Chondrocyte (in vitro differentiated cells): ENCODE measurements around the gene CLN3. TPM values are rescaled to one million over a fixed set of nuclear protein-coding genes. Genes with fewer than 3 reads are reported as not detected.
A peak's percentile ranks its signal among the peaks of the same experiment; 100 is the strongest.
"Not testable (repeated sequence)": the region's sequence is repeated elsewhere in the genome, so short reads cannot be mapped to it uniquely, and the experiment has no call there.

Source experiments
- DNase-seq: peaks from one replicate; pipeline ENCODE4 v3.0.0; 2021; ENCODE audit warnings: mixed read lengths, low spot score
- H3K27ac Mint-ChIP-seq: one replicate; pipeline ENCODE4 v1.8.0; 2021; ENCODE audit warnings: mild to moderate bottlenecking, moderate library complexity, mixed read lengths; ENCODE audit not compliant: unreplicated experiment
- H3K27me3 Mint-ChIP-seq: 2 replicates; pipeline ENCODE4 v1.8.0; 2021; ENCODE audit warnings: low read depth, mixed read lengths
- H3K36me3 Mint-ChIP-seq: 2 replicates; pipeline ENCODE4 v1.8.0; 2021; ENCODE audit warnings: low read depth, mixed read lengths
- H3K4me1 Mint-ChIP-seq: 2 replicates; pipeline ENCODE4 v1.8.0; 2021; ENCODE audit warnings: low read depth, mild to moderate bottlenecking, mixed read lengths
- H3K4me3 Mint-ChIP-seq: one replicate; pipeline ENCODE4 v1.8.0; 2021; ENCODE audit warnings: mild to moderate bottlenecking, moderate library complexity, mixed read lengths; ENCODE audit not compliant: unreplicated experiment
- H3K9me3 Mint-ChIP-seq: 2 replicates; pipeline ENCODE4 v1.8.0; 2021; ENCODE audit warnings: low read depth, mixed read lengths
- total RNA-seq: library from RNA; stranded (reverse); gene quantifications from 3 replicates; pipeline ENCODE4 v1.2.1, GENCODE V29; 2021

CLN3 gene
- total RNA-seq, 1 donor from 2014 or later, result 31.7 TPM

DNA sequence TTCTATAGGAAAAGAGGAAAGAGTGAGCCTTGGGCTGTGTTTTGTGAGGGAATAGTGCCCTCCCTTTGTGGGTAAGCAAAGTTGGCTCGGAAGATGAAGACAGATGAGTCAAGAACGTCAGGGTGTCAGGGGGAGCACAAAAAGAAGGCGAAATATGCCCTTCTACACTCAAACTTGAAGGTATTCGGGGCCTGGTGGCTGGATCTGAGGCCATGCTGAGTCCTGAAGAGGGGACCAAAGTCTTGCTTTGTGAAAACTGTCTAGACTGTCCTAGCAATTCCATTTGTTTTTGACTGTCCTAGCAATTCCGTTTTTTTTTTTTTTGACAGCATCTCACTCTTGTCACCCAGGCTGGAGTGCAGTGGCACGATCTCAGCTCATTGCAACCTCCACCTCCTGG is 53.0 kb downstream of the CLN3 start:
- not testable (repeated sequence) for H3K4me3 Mint-ChIP-seq, H3K36me3 Mint-ChIP-seq, DNase-seq, H3K9me3 Mint-ChIP-seq, H3K4me1 Mint-ChIP-seq, H3K27me3 Mint-ChIP-seq, H3K27ac Mint-ChIP-seq

DNA sequence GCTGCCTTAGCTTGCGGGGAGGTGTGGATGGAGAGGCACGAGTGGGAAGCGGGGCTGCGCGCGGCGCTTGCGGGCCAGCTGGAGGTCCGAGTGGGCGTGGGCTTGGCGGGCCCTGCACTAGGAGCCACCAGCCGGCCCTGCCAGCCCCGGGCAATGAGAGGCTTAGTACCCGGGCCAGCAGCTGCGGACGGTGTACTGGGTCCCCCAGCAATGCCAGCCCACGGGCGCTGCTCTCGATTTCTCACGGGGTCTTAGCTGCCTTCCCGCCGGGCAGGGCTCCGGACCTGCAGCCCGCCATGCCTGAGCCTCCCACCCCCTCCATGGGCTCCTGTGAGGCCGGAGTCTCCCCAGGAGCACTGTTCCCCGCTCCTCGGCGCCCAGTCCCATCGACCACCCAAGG is 56.5 kb downstream of the CLN3 start:
- H3K9me3 Mint-ChIP-seq, H3K4me3 Mint-ChIP-seq, H3K36me3 Mint-ChIP-seq, H3K27me3 Mint-ChIP-seq, H3K27ac Mint-ChIP-seq, H3K4me1 Mint-ChIP-seq: not testable (repeated sequence)
- DNase-seq, result peak; percentile 66

Other genes starting within 250 kb of the CLN3 start
- 1.5 to 2.8 TPM (median 1.7 TPM) in 3 replicates for gene SBK1, start 199.5 kb downstream of the CLN3 start, total RNA-seq
- gene NPIPB6, start 128.6 kb downstream of the CLN3 start, total RNA-seq, result 1.9 to 4.6 TPM (median 3.4 TPM) in 3 replicates
- 62.1 to 102 TPM (median 74.2 TPM) in 3 replicates for gene EIF3CL, start 88.2 kb downstream of the CLN3 start, total RNA-seq
- gene NPIPB7, start 19.7 kb downstream of the CLN3 start, total RNA-seq, result 0.45 TPM in 1 of 3 replicates, not detected in the others
- gene APOBR, start 2.6 kb upstream of the CLN3 start, total RNA-seq, result 0.07 TPM in 1 of 3 replicates, not detected in the others
- not detected in 3 replicates for gene IL27, start 14.8 kb upstream of the CLN3 start, total RNA-seq
- gene NUPR1, start 46.9 kb upstream of the CLN3 start, total RNA-seq, result 39.1 to 300 TPM (median 289 TPM) in 3 replicates
- gene SGF29, start 61.8 kb upstream of the CLN3 start, total RNA-seq, result 14.6 to 18.4 TPM (median 17.1 TPM) in 3 replicates
- not detected in 3 replicates for gene SULT1A2, start 105.0 kb upstream of the CLN3 start, total RNA-seq
- 1.1 to 4.9 TPM (median 2.2 TPM) in 3 replicates for gene SULT1A1, start 118.0 kb upstream of the CLN3 start, total RNA-seq
- gene NPIPB8, start 146.0 kb upstream of the CLN3 start, total RNA-seq, result 0.49 to 1.4 TPM in 2 of 3 replicates, not detected in the other
- gene EIF3C, start 219.4 kb upstream of the CLN3 start, total RNA-seq, result 605 to 734 TPM (median 729 TPM) in 3 replicates